HUDEP-2 (cell line): Measurements from ENCODE around the gene BNIP3.
A peak's percentile ranks its signal among the peaks of the same experiment; 100 is the strongest.
"Not testable (repeated sequence)": the region's sequence is repeated elsewhere in the genome, so short reads cannot be mapped to it uniquely, and the experiment has no call there.

Experiments used
- DNase-seq, 76 experiments: peaks; one replicate each; lab custom pipeline; 2025; ENCODE audit not compliant: unreplicated experiment in 76 of 76; lab: John Stamatoyannopoulos, UW

The BNIP3 gene

DNA sequence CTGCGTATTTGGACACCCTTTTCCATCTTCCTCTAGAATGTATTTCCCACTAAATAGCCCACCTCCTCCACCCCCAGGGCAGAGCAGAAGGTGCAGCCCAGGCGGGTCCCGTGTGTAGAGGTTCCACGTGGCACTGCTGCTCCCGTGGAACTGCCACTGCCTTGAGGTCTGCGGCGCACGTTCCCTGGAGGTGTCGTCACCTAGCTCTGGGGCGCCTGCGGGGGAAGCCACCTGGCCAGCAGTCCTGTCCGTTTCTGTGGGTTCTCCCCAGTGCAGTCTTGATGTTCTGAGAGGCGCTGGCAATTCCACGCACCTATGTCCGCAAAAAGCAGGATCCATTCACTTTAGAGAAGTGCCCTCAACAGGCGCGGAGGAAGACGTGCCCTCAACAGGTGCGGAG, 21.9 kb downstream of the BNIP3 start:
- no peak for DNase-seq

DNA sequence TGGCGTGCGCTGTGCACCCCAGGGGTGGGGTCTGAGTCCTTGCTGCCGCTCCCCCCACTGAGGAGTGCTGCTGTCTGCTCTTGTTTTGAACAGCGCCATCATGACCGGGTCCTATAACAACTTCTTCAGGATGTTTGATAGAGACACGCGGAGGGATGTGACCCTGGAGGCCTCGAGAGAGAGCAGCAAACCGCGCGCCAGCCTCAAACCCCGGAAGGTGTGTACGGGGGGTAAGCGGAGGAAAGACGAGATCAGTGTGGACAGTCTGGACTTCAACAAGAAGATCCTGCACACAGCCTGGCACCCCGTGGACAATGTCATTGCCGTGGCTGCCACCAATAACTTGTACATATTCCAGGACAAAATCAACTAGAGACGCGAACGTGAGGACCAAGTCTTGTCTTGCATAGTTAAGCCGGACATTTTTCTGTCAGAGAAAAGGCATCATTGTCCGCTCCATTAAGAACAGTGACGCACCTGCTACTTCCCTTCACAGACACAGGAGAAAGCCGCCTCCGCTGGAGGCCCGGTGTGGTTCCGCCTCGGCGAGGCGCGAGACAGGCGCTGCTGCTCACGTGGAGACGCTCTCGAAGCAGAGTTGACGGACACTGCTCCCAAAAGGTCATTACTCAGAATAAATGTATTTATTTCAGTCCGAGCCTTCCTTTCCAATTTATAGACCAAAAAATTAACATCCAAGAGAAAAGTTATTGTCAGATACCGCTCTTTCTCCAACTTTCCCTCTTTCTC, 26.0 kb downstream of the BNIP3 start:
- no peak for DNase-seq

DNA sequence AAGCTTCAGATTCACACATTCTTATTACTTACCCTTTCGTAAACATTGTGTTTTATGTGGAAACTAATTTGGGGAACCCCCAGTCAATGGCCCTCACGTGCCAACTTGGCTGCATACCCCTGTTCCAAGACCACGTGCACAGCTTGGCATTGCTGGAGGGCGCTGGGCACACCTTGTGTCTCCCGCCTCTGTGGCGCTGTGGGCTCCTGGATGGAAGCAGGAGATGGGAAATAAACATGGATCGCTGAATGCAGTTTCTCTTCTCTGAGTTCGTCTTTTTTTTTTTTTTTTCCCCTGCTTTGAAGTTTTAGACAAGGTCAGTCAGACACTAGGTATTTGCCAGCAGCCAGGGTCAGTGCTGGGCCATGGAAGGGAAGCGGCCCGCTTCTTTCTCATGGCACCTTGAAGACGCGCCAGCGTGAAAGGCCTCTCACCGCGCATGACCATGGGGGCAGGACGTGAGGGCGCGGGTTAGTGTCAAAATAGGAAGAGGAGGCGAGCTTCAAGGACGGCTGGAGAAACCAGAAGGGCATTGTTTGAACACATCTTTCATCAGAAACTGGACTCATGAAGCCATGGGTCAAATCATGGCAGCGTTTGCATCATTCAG, 27.3 kb downstream of the BNIP3 start:
- no peak for DNase-seq

DNA sequence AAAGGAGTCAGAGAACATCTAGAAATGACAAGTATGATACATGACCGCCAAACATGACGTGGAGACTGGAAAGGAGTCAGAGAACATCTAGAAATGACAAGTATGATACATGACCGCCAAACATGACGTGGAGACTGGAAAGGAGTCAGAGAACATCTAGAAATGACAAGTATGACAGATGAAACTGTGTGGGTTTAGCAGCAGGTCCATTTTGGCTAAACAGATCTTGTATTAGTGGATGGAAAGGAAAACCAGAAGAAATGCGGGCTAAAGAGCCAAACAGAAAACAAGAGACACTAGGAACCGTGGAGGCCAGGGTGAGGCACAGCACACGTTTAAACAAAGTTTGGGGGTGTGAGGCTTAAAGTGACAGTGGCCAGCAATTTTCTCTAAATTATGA, 31.8 kb downstream of the BNIP3 start:
- DNase-seq: not testable (repeated sequence)

DNA sequence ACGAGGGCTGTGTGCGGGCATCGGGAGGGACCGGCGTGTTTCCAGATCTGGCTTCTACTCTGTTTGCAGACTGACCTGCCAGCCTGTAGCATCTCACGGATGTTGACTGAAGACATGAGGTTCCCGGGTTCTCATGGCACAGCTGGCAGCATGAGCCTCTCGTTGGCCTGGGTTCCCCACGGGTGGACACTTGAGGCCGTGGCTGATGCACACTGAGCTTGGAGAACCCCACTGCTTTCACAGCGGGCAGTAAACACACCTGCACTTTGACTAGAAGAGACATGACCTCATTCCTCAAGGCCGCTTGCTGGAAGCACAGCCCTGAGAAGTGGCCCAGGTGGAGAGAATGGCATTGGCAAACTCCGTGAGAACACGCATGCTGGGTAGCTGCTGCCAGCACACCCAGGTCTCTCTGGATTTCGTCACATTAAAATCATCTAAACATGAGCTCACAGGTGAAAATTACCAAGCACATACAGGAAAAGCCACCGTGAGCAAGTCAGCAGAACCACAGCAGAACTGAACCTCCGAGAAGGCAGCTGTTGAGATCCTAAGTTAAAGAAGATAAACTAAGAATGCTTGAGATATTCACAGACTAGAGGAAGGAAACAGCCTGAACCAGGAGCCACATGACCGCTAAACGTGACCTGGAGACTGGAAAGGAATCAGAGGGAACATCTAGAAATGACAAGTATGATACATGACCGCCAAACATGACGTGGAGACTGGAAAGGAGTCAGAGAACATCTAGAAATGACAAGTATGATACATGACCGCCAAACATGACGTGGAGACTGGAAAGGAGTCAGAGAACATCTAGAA, 32.5 kb downstream of the BNIP3 start:
- no peak for DNase-seq

DNA sequence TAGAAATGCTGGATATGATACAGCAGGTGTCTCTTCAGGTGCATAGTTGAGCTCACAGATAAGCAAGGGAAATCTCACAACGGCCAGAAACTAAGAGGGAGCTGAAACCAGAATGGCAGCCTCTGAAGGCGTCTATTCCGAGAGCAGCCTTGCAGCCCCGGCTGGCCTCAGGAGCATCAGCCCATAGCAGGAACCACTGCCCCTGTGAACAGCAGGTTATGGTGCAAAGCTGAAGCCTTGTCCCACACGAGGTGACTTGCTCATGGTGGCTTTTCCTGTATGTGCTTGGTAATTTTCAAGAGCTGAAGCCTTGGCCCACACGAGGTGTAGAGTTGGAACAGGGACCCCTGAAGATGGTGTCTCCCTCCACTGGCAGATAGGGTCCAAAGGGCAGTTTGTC, 33.2 kb downstream of the BNIP3 start:
- no peak for DNase-seq

DNA sequence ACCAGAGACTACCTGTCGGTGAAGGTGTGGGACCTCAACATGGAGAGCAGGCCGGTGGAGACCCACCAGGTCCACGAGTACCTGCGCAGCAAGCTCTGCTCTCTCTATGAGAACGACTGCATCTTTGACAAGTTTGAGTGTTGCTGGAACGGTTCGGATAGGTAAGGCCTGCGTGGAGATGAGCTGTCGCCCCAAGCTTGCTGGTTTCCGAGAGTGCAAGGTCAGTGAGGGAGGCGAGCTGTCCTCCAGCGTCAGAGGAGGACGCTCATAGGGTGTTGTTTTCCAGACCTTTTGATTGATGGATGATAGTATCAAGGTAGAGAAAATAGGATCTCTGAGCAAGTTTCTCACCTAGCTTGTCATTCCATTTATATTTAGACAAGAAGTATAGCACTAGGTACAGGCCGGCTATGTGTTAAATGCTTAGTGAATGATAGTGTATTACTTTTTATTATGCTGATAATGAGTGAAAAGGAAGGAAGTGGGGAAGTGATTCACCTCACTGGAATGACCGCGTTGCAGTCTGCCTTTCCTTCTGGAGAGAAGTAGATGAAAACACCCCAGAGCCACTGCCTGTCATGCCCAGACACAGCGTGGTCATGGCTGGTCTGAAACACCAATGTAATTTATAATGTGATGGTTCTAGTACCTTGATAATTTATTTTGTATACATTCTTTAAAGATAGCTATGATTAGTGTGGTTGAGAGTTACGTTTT, 33.9 kb downstream of the BNIP3 start:
- DNase-seq: no peak

DNA sequence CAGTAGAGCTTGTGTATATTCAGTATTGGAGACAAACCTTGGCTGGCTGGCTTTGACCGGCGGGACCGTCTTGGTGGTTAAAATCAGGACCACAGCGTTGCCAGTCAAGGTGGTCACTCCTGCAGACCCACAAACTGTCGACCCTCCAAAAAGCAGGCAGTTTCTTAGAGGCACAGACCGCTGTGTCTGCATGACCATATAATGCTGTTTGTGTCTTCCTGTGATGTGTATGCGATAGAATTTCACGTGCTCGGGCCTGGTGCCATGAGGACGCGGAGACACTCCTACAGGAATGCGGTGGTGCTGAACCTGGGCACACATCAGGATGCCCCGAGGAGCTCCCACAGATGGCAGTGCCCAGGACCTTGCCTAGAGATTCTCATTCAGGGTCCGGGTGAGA, 34.8 kb downstream of the BNIP3 start:
- DNase-seq: no peak

DNA sequence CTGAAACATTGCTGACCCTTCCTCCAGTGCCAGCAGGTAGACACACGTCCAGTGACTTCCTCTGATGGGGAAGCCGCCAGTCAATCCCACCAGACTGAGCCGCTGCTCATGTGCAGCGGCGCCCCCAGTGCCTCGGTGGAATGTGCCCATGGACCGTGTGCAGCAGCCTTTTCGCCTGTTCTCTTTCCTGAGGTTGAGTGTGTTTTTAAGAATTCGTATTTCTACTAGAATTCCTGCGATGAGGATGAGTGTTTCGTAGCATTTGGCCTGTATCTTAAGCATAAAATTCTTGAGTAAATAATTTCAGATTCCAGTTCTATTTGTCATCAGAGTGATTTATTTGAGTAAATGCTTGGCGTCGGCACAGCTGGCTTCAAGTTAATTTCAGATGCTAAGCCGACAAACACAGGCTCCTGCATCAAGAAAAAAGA, 35.4 kb downstream of the BNIP3 start:
- no peak for DNase-seq

DNA sequence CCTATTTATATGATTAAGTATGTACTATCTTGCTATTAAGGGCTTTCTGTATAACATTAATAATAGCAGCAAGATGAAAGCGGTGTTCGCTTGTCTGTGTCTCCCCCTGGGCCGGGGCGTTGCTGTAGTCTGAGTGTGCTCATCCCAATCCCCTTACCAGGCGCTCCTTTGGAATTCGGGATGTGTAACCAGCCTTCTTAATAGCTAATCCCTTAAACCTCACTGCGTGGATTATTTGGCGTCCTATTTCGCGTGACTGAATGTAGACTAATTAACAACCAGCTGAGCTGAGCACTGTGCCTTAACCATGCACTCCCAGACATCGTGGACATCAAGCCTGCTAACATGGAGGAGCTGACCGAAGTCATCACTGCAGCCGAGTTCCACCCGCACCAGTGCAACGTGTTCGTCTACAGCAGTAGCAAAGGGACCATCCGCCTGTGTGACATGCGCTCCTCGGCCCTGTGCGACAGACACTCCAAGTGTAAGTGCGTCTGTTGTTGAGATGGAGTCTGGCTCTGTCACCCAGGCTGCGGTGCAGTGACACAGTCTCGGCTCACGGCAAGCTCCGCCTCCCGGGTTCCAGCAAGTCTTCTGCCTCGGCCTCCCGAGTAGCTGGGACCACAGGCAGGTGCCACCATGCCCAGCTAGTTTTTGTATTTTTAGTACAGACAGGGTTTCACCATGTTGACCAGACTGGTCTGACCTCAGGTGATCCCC, 36.6 kb downstream of the BNIP3 start:
- DNase-seq: no peak

DNA sequence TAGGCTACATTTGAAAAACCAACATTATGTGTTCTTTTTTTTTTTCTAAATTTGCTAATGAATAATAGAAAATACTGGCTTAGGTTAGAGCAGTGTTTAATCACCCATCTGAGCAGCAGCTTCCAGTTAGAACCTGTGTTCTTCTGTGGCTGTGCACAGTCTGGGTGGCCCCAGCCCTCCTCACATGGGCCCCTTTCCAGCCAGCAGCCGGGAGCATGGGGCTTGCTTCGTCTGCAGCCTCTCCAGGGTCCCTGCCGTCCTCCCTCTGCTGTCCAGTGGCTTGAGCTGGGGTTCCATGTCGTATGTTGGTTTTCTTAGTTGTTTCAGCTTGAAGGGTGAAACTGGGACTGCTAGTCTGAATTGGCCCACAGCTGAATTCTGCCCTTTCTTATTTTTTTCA, 37.3 kb downstream of the BNIP3 start:
- no peak for DNase-seq

DNA sequence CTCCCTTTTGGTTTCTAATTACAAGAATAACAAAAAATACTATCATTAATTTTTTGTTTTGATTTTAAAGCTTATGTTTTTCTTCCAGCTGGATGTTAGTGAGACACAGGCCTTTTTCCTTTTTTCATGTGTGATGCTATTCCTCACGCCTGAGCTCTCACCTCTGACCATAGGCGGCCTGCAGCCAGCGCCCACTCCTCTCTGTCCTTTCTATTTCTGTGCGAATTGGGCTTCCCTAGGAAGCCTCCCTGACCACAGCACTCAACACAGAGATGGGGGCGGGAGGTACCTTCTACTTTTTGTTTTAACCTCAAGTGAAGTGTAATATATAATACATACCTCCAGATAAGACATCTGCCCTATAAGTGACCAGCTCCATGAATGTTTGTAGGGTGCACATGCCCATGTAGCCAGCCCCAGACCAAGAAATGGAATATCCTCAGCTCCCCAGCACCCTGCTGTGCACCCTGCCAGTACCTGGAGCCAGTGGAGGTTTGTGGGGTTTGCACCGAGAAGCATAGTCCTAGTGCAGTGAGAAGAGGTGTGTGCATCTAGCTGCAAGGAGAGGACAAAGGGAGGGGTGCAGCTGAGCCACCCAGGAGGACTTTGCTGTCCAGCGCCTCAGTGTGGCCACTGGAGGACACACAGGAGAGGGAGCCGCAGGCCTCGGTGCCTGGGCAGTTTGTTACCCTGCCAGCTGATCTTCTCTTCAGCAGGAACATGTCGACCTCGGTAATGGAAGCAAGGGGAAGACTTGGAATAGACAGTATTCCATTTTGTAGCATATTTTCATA, 38.5 kb downstream of the BNIP3 start:
- peak in 28 of 76 experiments; percentile 3 to 46 (median 16) for DNase-seq

DNA sequence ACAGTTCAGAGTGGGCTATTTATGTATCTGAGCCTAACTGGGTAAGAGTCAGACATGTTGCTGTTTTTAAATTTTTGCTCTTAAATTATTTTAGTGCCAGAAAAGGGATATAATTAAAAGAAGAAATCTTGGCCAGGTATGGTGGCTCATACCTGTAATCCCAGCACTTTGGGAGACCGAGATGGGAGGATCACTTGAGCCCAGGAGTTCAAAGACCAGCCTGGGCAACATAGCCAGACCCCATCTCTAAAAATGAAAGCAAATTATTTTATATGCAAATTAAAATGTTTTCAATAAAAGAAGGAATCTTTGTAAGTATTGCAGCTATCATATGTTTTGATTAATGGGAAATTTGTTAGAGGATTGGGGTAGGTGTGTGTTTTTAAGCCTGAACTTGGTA, 39.3 kb downstream of the BNIP3 start:
- DNase-seq: no peak

DNA sequence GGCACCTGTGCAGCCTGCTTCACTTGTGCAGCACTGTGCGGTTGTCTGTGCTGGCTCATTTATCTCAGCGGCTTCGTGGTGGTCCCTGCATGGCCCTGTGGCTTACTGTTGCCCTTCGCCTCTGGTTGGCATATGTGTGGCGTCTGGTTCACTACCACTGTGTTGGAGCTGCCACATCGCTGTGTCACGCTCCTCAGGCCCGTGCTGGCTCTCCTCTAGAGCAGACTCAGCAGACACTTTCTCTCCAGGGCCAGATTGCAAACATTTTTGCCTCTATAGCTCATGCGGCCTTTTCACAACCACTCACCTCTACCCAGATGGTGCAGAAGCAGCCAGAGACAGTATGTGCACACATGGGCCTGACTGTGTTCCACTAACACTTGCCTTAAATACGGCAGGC, 43.0 kb downstream of the BNIP3 start:
- no peak for DNase-seq

DNA sequence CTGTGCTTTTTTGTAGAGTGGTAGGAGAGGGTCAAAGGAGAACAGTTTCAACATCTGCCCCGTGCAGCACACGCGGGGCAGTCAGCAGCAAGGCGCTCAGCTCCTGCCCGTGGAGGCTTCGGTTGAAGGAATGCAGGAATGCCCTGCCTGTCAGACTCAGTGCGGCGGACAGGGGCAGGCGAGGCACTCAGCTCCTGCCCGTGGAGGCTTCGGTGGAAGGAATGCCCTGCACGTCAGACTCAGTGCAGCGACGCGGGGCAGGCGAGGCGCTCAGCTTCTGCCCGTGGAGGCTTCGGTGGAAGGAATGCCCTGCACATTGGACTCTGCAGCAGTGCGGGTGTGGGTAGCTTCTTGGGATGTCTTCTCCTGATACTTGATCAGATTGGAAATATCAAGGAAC, 43.9 kb downstream of the BNIP3 start:
- no peak for DNase-seq

DNA sequence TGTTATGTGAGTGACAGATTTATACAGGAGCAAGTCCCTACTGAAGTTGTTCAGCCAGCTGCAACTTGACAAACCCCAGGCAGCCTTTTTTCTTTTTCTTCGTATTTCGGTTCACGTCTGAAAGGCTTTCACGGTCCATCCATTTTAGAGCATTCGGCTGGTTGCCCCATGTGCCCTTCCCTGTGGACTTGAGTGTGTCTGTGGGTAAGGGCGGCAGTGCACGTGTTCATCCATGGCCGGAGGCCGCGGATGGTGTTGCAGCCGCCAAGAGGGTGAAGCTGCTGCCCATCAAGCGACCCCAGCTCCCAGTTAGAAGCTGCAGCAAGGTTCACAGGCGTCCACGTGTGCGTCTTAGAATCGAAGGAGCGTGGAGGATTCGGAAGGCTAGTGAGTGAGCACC, 45.0 kb downstream of the BNIP3 start:
- DNase-seq: no peak

DNA sequence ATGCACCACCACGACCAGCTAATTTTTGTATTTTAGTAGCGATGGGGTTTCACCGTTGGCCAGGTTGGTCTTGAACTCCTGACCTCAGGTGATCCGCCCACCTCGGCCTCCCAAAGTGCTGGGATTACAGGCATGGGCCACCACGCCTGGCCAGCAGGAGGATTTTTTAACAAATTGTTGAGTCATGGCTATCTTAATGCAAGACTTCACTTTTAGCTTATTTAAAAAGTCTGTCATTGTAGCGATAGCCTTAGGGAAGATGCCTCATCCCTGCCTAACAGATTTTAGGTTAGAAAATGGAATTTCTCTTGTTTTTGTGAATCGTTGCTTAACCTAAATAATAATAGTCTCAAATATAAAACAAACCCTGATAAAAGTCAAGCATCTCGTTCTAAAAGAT, 45.4 kb downstream of the BNIP3 start:
- no peak for DNase-seq

DNA sequence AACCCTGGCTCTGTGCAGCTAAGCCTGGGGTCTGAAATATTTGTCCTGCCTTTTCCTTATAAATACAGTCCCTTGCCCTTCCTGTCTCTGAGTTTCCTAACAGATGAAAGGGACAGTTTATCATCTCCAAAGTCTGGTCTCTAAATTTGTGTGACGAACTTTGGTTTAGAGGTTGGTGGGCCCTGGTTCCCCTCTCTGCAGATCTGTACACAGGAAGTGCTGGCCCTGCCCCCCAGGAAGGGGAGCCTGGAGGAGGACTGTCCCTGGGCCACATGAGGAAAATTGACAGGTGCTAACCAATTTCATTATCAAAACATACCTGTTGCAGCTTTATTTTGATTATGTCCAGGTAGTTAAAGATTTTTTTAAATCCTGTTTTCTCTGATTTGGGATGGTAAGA, 46.5 kb downstream of the BNIP3 start:
- DNase-seq: no peak

DNA sequence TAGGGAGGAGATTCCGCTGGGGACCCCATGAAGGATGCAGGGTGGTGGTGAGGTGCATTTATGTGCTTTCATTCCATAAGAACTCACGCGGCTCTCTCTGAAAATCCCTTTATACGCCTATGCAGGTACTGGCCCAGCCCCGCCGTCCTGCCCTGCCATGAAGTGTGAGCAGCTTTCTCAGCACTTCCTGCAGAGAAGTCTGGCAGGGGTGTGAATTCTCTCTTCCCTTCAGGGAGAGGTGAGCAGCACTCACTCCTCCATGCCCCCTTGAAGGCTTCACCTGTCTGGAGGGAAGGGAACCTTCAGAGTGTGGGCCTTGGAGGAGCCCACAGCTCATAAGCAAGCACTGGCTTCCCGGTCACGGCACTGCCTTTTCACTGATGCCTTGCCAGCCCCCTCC, 47.0 kb downstream of the BNIP3 start:
- DNase-seq: no peak

DNA sequence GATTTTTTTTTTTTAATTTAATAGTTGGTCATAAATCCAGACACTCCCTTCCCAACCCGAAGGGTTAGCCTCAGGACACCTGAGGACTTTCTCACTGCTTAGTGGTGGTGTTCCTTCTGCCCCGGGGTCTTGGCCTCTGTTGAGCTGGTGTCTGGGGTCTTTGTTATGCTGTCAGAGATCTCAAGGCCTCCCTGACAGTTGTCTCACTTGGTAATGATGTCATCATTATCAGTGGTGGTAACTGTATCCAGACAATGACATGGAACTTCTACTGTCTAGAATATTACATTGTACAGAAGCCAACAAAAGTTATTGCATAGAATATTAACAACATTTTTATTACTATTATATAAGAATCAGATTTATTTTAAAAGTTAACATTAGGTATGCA, 48.0 kb downstream of the BNIP3 start:
- DNase-seq: no peak
